K562 (cell line): ENCODE results near the gene RPE65. TPM values are rescaled to one million over a fixed set of nuclear protein-coding genes. Genes with fewer than 3 reads are reported as not detected.

ENCODE experiments used
- CC2D1A ChIP-seq: fragments of 450-650 bp; IDR thresholded peaks from 2 replicates; pipeline ENCODE4 v1.6.1; 2017; ENCODE audit warnings: mild to moderate bottlenecking
- PHF20 ChIP-seq: fragments of 450-650 bp; IDR thresholded peaks from 2 replicates; pipeline ENCODE4 v1.6.1; 2018; ENCODE audit not compliant: partially characterized antibody
- TCF3 ChIP-seq: sonication (generic); formaldehyde crosslinking; IDR thresholded peaks from 2 replicates; pipeline ENCODE4 v1.4.0; 2020; ENCODE audit warnings: mild to moderate bottlenecking, missing genetic modification reagents
- ZNF561 ChIP-seq: fragments of 450-650 bp; formaldehyde crosslinking; conservative IDR thresholded peaks from 2 replicates; pipeline ENCODE4 v1.4.0; 2020; ENCODE audit warnings: mild to moderate bottlenecking, moderate library complexity
- polyA plus RNA-seq, 8 experiments: library from polyadenylated mRNA; depleted of rRNA in 4 of 8; stranded (reverse) in 5 of 8; unstranded in 3 of 8; fragments of >200 nt; fragmentation: Nextera tagmentation in 2 of 8; fragmentation: Illumina TruSeq in 1 of 8; extraction: Ambion mirVana in 2 of 8; extraction: Trizol in 1 of 8; gene quantifications; 2 replicates each; pipeline versions ENCODE4 v1.2.1 to v1.2.3, GENCODE V29; 2011 to 2014; ENCODE audit warnings: inconsistent platforms in 1 of 8, missing spikeins in 1 of 8
- total RNA-seq, 7 experiments: library from RNA; depleted of rRNA in 6 of 7; stranded (reverse); fragments of >200 nt in 6 of 7; fragmentation: Illumina TruSeq in 2 of 7; extraction: Trizol in 2 of 7; gene quantifications; 2 replicates each; pipeline versions ENCODE4 v1.2.1 to v1.2.3, GENCODE V29; 2011 to 2021; ENCODE audit warnings: low replicate concordance in 1 of 7
- TF ChIP-seq, protein P1 (sequence below): fragments of 250-450 bp; sonication (Bioruptor Pico); IDR thresholded peaks from 2 replicates; pipeline ENCODE4 v1.5.0; 2022; ENCODE audit warnings: mild to moderate bottlenecking
- TF ChIP-seq, protein P2 (sequence below): fragments of 250-450 bp; sonication (Bioruptor Pico); IDR thresholded peaks from 2 replicates; pipeline ENCODE4 v1.5.0; 2021
- TF ChIP-seq, protein P3 (sequence below): fragments of 250-450 bp; sonication (Bioruptor Pico); IDR thresholded peaks from 2 replicates; pipeline ENCODE4 v1.5.0; 2021; ENCODE audit warnings: mild to moderate bottlenecking, moderate library complexity

RPE65 gene
- total and polyA plus RNA-seq, 9 of the 15 experiments (the other 6 are each of a cell fraction or from before 2014, with no cell fraction given) = 0.14 TPM; not detected in 8

DNA sequence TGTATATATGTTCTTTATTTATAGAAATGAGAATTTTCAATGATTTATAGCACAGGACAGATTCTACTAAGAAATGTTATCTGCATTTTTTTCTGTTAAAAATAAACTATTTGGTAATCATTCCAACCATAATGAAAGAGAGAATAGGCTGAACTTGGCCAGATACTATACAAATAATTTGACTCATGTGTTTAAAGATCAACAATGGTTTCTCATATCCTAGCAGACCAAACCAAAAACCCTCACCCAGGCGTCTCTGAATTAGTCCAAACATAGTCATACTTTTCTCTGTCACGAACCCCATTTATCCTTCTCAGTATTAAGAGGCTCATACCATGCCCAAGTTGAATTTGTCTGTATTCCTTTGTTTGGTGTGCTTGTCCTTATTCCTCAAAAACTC, 40.3 kb downstream of the RPE65 start (continued):
- TF ChIP-seq CC2D1A (no peak), TCF3 (no peak), ZNF561 (no peak), PHF20 (no peak)
- TF ChIP-seq, protein P1, sequence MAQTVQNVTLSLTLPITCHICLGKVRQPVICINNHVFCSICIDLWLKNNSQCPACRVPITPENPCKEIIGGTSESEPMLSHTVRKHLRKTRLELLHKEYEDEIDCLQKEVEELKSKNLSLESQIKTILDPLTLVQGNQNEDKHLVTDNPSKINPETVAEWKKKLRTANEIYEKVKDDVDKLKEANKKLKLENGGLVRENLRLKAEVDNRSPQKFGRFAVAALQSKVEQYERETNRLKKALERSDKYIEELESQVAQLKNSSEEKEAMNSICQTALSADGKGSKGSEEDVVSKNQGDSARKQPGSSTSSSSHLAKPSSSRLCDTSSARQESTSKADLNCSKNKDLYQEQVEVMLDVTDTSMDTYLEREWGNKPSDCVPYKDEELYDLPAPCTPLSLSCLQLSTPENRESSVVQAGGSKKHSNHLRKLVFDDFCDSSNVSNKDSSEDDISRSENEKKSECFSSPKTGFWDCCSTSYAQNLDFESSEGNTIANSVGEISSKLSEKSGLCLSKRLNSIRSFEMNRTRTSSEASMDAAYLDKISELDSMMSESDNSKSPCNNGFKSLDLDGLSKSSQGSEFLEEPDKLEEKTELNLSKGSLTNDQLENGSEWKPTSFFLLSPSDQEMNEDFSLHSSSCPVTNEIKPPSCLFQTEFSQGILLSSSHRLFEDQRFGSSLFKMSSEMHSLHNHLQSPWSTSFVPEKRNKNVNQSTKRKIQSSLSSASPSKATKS (CRISPR knock-in tag) = no peak
- TF ChIP-seq, protein P2, sequence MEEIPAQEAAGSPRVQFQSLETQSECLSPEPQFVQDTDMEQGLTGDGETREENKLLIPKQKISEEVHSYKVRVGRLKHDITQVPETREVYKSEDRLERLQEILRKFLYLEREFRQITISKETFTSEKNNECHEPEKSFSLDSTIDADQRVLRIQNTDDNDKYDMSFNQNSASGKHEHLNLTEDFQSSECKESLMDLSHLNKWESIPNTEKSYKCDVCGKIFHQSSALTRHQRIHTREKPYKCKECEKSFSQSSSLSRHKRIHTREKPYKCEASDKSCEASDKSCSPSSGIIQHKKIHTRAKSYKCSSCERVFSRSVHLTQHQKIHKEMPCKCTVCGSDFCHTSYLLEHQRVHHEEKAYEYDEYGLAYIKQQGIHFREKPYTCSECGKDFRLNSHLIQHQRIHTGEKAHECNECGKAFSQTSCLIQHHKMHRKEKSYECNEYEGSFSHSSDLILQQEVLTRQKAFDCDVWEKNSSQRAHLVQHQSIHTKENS = no peak
- TF ChIP-seq, protein P3, sequence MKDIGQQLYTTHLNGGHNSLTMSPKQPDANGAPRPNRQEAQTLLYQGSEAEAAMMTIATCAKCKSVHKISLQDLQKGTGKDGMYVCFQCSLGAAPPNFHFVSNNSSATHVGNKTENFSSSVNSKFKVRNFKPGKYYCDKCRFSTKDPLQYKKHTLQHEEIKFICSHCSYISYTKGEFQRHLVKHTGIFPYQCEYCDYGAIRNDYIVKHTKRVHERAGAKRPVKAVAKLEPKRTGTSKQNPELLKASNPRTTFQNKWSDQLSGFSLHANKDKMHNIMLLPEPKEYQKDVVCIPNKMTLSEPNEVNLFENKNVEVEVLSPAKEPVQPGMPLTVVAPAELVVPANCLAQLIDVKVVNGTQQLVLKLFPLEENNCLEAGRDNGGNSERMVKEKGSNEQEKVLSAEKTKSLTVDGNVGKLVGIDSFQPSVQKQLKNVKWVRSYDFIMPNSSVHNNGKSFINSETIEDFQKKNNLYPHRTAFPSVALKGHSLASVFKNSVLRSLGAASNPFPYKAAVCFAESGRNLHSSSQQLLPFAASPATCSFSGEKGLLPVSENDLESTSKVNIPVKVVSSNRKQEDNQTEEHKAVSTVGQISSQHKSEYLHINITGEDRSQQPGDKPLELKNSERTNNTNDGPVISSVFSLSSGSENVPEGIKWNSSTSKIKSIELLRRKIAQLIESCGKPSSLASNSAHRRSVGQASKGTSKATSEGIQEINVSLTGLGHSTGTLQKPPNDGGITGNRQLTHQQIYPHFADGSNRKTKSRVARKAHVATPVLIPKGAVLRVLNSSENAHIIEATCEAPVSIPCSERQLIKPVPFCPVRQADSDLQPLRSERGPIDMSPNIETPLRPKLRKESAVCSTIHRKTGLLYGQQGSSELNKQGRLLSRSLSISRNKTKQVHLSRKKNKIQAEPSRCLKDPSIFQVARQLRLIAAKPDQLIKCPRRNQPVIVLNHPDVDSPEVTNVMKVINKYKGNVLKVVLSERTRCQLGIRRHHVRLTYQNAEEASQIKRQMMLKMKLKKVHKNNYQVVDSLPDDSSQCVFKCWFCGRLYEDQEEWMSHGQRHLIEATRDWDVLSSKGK (CRISPR knock-in tag) = no peak
